Colonic mucosa (tissue), 4 donors: ENCODE data around the gene ATXN7L1. TPM values are rescaled to one million over a fixed set of nuclear protein-coding genes. Genes with fewer than 3 reads are reported as not detected.

Experiments used
- DNase-seq: peaks from one replicate; pipeline ENCODE4 v3.0.0-alpha.2; 2020
- H3K27ac ChIP-seq: fragments of 200-600 bp; one replicate; pipeline ENCODE4 v1.8.0; 2021
- H3K27me3 ChIP-seq: fragments of 200-600 bp; one replicate; pipeline ENCODE4 v1.8.0; 2021
- H3K36me3 ChIP-seq: fragments of 200-600 bp; one replicate; pipeline ENCODE4 v1.8.0; 2021
- H3K4me1 ChIP-seq: fragments of 200-600 bp; one replicate; pipeline ENCODE4 v1.8.0; 2021; ENCODE audit warnings: mild to moderate bottlenecking
- H3K4me3 ChIP-seq: fragments of 200-600 bp; one replicate; pipeline ENCODE4 v1.8.0; 2021
- H3K9ac ChIP-seq, 2 donors: one replicate each; pipeline ENCODE4 v1.7.0; 2013; ENCODE audit warnings: control low read depth in 2 of 2, low read depth in 2 of 2, low read length in 2 of 2
- H3K9me3 ChIP-seq: fragments of 200-600 bp; one replicate; pipeline ENCODE4 v1.8.0; 2021
- intact Hi-C: fragments of 100-400 bp; cut with DNase I; formaldehyde crosslinking; loops from one replicate; pipeline ENCODE4 v1.14.1; 2022
- total RNA-seq, 2 donors: library from RNA; stranded (reverse); fragmentation: NEBNext Ultra II Directional in 1 of 2; extraction: Animal tissue kit (Norgen Biotek cat#: 25700) in 1 of 2; gene quantifications; one replicate each; pipeline ENCODE4 v1.2.1, GENCODE V29; 2021
- TF ChIP-seq, protein P1 (sequence below): fragments of 200-600 bp; IDR thresholded peaks from one replicate; pipeline ENCODE4 v1.8.0; 2022; ENCODE audit warnings: antibody characterized with exemption, mild to moderate bottlenecking
- donor health status: healthy.
- donor health status: DM: no; HTN: no; CAD: no.
- donor health status: DM: no; HTN: no; CAD: no.

Gene ATXN7L1
- total RNA-seq, 2 donors from 2014 or later: 13.0 to 15.1 TPM

DNA sequence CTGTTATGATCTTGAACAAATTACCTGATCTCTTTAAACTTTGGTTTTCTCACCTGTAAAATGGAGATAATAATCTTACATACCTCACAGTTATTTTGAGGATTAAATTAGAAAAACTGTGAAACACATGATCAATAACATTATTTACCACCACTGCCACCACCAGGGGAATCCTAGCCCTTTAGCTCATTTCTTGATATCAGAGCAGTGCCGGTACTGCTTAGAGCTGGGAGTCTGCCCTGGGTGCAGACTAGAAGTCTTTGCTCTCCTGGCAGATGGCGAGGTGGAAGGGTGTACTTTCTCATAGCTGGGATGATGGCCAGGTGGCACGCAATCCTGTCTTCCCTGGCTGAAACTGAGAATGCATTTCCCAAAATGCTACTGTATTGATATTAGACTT, 282.4 kb downstream of the ATXN7L1 start:
- TF ChIP-seq, protein P1, sequence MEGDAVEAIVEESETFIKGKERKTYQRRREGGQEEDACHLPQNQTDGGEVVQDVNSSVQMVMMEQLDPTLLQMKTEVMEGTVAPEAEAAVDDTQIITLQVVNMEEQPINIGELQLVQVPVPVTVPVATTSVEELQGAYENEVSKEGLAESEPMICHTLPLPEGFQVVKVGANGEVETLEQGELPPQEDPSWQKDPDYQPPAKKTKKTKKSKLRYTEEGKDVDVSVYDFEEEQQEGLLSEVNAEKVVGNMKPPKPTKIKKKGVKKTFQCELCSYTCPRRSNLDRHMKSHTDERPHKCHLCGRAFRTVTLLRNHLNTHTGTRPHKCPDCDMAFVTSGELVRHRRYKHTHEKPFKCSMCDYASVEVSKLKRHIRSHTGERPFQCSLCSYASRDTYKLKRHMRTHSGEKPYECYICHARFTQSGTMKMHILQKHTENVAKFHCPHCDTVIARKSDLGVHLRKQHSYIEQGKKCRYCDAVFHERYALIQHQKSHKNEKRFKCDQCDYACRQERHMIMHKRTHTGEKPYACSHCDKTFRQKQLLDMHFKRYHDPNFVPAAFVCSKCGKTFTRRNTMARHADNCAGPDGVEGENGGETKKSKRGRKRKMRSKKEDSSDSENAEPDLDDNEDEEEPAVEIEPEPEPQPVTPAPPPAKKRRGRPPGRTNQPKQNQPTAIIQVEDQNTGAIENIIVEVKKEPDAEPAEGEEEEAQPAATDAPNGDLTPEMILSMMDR: no peak
- no peaks in the 10 kb centered on the region for H3K9me3 ChIP-seq
- H3K4me1 ChIP-seq: no peaks in the 10 kb centered on the region
- no peaks in the 10 kb centered on the region for H3K36me3 ChIP-seq
- no peak overlapping the region for H3K4me3 ChIP-seq
- no peak overlapping the region for H3K9ac ChIP-seq
- intact Hi-C loops: no loop called here
- DNase-seq: no peak
- no peak overlapping the region for H3K27ac ChIP-seq
- no peaks in the 10 kb centered on the region for H3K27me3 ChIP-seq

DNA sequence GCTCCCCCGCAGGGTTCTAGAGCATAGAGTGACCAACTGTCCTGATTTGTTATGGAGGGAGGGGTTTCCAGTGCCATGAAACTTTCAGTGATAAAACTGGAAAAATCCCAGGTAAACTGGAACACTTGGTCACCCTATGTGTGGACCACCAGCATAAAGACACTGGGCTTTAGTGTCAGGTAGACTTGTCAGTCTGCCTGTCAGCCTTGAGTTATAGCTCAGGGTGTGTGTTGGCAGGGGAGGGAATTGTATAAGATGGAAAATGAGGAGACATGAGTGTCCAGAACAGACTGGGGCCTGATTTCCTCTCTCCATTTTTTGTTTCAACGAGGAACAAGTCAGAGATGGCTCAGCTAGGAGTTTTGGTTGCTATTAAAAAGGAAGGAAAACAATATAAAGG, 284.9 kb downstream of the ATXN7L1 start:
- Histone ChIP-seq H3K4me1 (no peaks in the 10 kb centered on the region), H3K27me3 (no peaks in the 10 kb centered on the region), H3K9me3 (no peaks in the 10 kb centered on the region), H3K27ac (no peak overlapping the region), H3K4me3 (no peak overlapping the region), H3K36me3 (no peaks in the 10 kb centered on the region), H3K9ac (no peak overlapping the region)
- no peak for DNase-seq
- intact Hi-C loops: no loop called here
- TF ChIP-seq, protein P1: no peak

DNA sequence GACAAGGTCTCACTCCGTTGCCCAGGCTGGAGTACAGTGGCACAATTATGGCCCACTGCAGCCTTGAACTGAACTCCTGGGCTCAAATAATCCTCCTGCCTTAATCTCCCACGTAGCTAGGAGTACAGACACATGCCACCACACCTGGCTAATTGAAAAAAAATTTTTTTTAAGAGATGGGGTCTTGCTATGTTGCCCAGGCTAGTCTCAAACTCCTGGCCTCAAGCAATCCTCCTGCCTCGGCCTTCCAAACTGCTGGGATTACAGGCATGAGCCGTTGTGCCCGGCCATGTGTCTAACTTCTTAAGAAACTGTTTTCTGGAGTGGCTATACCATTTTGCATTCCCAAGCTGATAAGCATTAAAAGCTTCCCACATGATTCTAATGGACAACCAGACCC, 285.6 kb downstream of the ATXN7L1 start:
- H3K4me3 ChIP-seq: no peak overlapping the region
- no peaks in the 10 kb centered on the region for H3K27me3 ChIP-seq
- TF ChIP-seq, protein P1: no peak
- no peaks in the 10 kb centered on the region for H3K9me3 ChIP-seq
- intact Hi-C loops: no loop called here
- H3K4me1 ChIP-seq: no peaks in the 10 kb centered on the region
- no peaks in the 10 kb centered on the region for H3K36me3 ChIP-seq
- no peak for DNase-seq
- no peak overlapping the region for H3K27ac ChIP-seq
- H3K9ac ChIP-seq: no peak overlapping the region

- peak; percentile 45 for DNase-seq
- Histone ChIP-seq H3K27ac (no peak overlapping the region), H3K9me3 (no peaks in the 10 kb centered on the region), H3K4me1 (no peaks in the 10 kb centered on the region), H3K27me3 (no peaks in the 10 kb centered on the region), H3K4me3 (no peak overlapping the region), H3K9ac (no peak overlapping the region), H3K36me3 (no peaks in the 10 kb centered on the region)
- TF ChIP-seq, protein P1: peak; percentile 39
- intact Hi-C loops: no loop called here
Measured at GRCh38 chr7:105589356-105590077, 286.9 kb downstream of the ATXN7L1 start.

- H3K9ac ChIP-seq: no peak overlapping the region
- H3K4me3 ChIP-seq: no peak overlapping the region
- no peaks in the 10 kb centered on the region for H3K9me3 ChIP-seq
- TF ChIP-seq, protein P1: no peak
- DNase-seq: no peak
- no peaks in the 10 kb centered on the region for H3K27me3 ChIP-seq
- intact Hi-C loops: no loop called here
- H3K36me3 ChIP-seq: no peaks in the 10 kb centered on the region
- no peaks in the 10 kb centered on the region for H3K4me1 ChIP-seq
- no peak overlapping the region for H3K27ac ChIP-seq
Measured at GRCh38 chr7:105587909-105588635, 288.3 kb downstream of the ATXN7L1 start.
